ENCODE measurements around the gene RGL3. TPM values are rescaled to one million over a fixed set of nuclear protein-coding genes. Genes with fewer than 3 reads are reported as not detected.

RGL3 gene
- total and polyA plus RNA-seq, 2 of the 4 experiments (the other 2 are of a cell fraction), result 0.18 to 0.62 TPM

- H3K9me3 ChIP-seq (ENCODE audit: control insufficient read depth, insufficient read depth, low read length), result no peaks in the 10 kb centered on the region
- H2BK15ac ChIP-seq (ENCODE audit: low read depth, low read length), result no peak overlapping the region
- POLR2A ChIA-PET (ENCODE audit: unreplicated experiment), result no interaction called here
- BruUV-seq (replicated peaks), result no TSS peak
- H2BK120ac ChIP-seq (ENCODE audit: low read depth, low read length), result no peak overlapping the region
- dilution Hi-C loops (cut with HindIII; ENCODE audit: low sequenced_read_pairs, unreplicated experiment), result no loop called here
- H2AK5ac ChIP-seq (ENCODE audit: low read depth, low read length), result no peak overlapping the region
- no peak overlapping the region for H4K8ac ChIP-seq (ENCODE audit: low read depth in 2 of 2, low read length in 2 of 2)
- DNase-seq (no peak), ATAC-seq (ENCODE audit: low read depth) (no peak)
- no peak overlapping the region for H3K4me2 ChIP-seq (ENCODE audit: low read depth, low read length)
- H4K91ac ChIP-seq (ENCODE audit: insufficient read depth, low read depth, low read length), result no peak overlapping the region
- no peak overlapping the region for H3K14ac ChIP-seq (replicated peaks; ENCODE audit: low read depth, low read length)
- H2AFZ ChIP-seq (replicated peaks; ENCODE audit: low read length, poor library complexity), result no peak overlapping the region
- in situ Hi-C loops (cut with MboI; ENCODE audit: low sequenced_read_pairs), result no loop called here
- H3K79me1 ChIP-seq (ENCODE audit: low read depth in 1 of 2, low read length in 2 of 2), result no peaks in the 10 kb centered on the region
- WGBS, 2 experiments (ENCODE audit: extremely low coverage in 2 of 2, insufficient read length in 1 of 2), result 46% methylated on average over 12 of the region's 27 CpGs; no CpG with 5 or more reads in 1 of the 2 experiments
- TF ChIP-seq FOS (IDR thresholded peaks at IDR 0.05; ENCODE audit: low read depth, low read length), result no peak
- TF ChIP-seq POLR2A (IDR thresholded peaks at IDR 0.05; ENCODE audit: low read depth, low read length), result no peak
- no peak for TF ChIP-seq RFX5 (IDR thresholded peaks at IDR 0.05; ENCODE audit: low read depth, low read length)
- no peak for TF ChIP-seq BHLHE40 (IDR thresholded peaks at IDR 0.05; ENCODE audit: low read depth, low read length)
- TF ChIP-seq MAFK (IDR thresholded peaks at IDR 0.05; ENCODE audit: low read depth, low read length), result no peak
- no peak for TF ChIP-seq NFE2L2 (IDR thresholded peaks at IDR 0.05; ENCODE audit: low read depth, low read length)
- no peak for TF ChIP-seq RCOR1 (IDR thresholded peaks at IDR 0.05; ENCODE audit: insufficient replicate concordance, low read length)
- no peak for TF ChIP-seq SMC3 (IDR thresholded peaks at IDR 0.05; ENCODE audit: low read depth, low read length)
- no peak for TF ChIP-seq ELK1 (IDR thresholded peaks at IDR 0.05; ENCODE audit: borderline replicate concordance, low read depth, low read length)
- no peak for TF ChIP-seq RAD21 (IDR thresholded peaks at IDR 0.05; ENCODE audit: low read length)
- TF ChIP-seq, protein P1, sequence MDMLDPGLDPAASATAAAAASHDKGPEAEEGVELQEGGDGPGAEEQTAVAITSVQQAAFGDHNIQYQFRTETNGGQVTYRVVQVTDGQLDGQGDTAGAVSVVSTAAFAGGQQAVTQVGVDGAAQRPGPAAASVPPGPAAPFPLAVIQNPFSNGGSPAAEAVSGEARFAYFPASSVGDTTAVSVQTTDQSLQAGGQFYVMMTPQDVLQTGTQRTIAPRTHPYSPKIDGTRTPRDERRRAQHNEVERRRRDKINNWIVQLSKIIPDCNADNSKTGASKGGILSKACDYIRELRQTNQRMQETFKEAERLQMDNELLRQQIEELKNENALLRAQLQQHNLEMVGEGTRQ (IDR thresholded peaks at IDR 0.05; ENCODE audit: low read depth, low read length), result no peak
- H2AK9ac ChIP-seq (replicated peaks; ENCODE audit: low read depth, low read length, poor library complexity), result no peak overlapping the region
- no peaks in the 10 kb centered on the region for H3K9me1 ChIP-seq (ENCODE audit: insufficient read depth, low read length)
- H4K20me1 ChIP-seq (ENCODE audit: insufficient read depth, low read length), result no peaks in the 10 kb centered on the region
- H3K27ac ChIP-seq (ENCODE audit: insufficient read depth, low read length), result no peak overlapping the region
- H3K4me3 ChIP-seq (ENCODE audit: insufficient read depth, low read depth, low read length), result no peak overlapping the region
- no peak overlapping the region for H2BK20ac ChIP-seq (ENCODE audit: low read depth, low read length)
- no peaks in the 10 kb centered on the region for H3K36me3 ChIP-seq (ENCODE audit: control insufficient read depth, insufficient read depth, low read length)
- no peak overlapping the region for H4K5ac ChIP-seq (ENCODE audit: low read depth, low read length)
- no peak overlapping the region for H3K56ac ChIP-seq (ENCODE audit: extremely low read depth, insufficient read depth, low read length)
- H3K9ac ChIP-seq (ENCODE audit: low read depth, low read length), result no peak overlapping the region
- peaks cover 41% of the 10 kb centered on the region for H3K27me3 ChIP-seq (ENCODE audit: control insufficient read depth, insufficient read depth, low read length)
- CTCF ChIA-PET, result interaction anchor here (0.8 to 1.2 kb wide), 2 partner anchors 40 to 42 kb away, joined by 3 to 4 read pairs; no protein-coding TSS in a partner anchor
- no peak overlapping the region for H3K23ac ChIP-seq (ENCODE audit: low read depth, low read length)
- intact Hi-C loops (cut with micrococcal nuclease), result loop anchor here (5.0 kb wide), 1 partner anchor 41 kb away; the partner anchor contains the start of gene EPOR
- H2BK5ac ChIP-seq (ENCODE audit: low read depth, low read length, poor library complexity, severe bottlenecking), result no peak overlapping the region
- H3K4ac ChIP-seq (ENCODE audit: low read depth, low read length), result no peak overlapping the region
- H3K4me1 ChIP-seq (ENCODE audit: control insufficient read depth, insufficient read depth, low read length), result peaks cover 2% of the 10 kb centered on the region; the same call in 1 of the 2 replicates
- H3K18ac ChIP-seq (ENCODE audit: low read depth, low read length), result no peak overlapping the region
Observed at GRCh38 chr19:11423164-11423790, 4.2 kb upstream of the RGL3 start.

Data from IMR-90 (cell line).